H9 (cell line): ENCODE data around the gene NEMF. TPM values are rescaled to one million over a fixed set of nuclear protein-coding genes. Genes with fewer than 3 reads are reported as not detected.
A peak's percentile ranks its signal among the peaks of the same experiment; 100 is the strongest.

ENCODE experiments used
- DNase-seq: peaks from one replicate; pipeline ENCODE4 v3.0.0-alpha.2; 2017
- H2AFZ ChIP-seq: one replicate; pipeline ENCODE4 v1.6.1; 2013; ENCODE audit warnings: mild to moderate bottlenecking, low read length, control low read depth, moderate library complexity
- H2AK5ac ChIP-seq: 2 replicates; pipeline ENCODE4 v1.6.1; 2013; ENCODE audit warnings: low read length, control low read depth, mixed read lengths; ENCODE audit not compliant: insufficient read length
- H2BK120ac ChIP-seq: one replicate; pipeline ENCODE4 v1.6.1; 2013; ENCODE audit warnings: low read depth, mild to moderate bottlenecking, low read length, control low read depth, inconsistent platforms; ENCODE audit not compliant: poor library complexity, severe bottlenecking
- H2BK12ac ChIP-seq: 2 replicates; pipeline ENCODE4 v1.6.1; 2013; ENCODE audit warnings: low read length, control low read depth, mixed read lengths, low read depth; ENCODE audit not compliant: insufficient read length
- H2BK15ac ChIP-seq: 2 replicates; pipeline ENCODE4 v1.6.1; 2013; ENCODE audit warnings: low read depth, low read length, control low read depth
- H2BK20ac ChIP-seq: one replicate; pipeline ENCODE4 v1.6.1; 2013; ENCODE audit warnings: low read depth, mild to moderate bottlenecking, low read length, control low read depth, inconsistent platforms; ENCODE audit not compliant: poor library complexity, severe bottlenecking
- H2BK5ac ChIP-seq: 2 replicates; pipeline ENCODE4 v1.6.1; 2013; ENCODE audit warnings: low read length, control low read depth, mixed read lengths; ENCODE audit not compliant: insufficient read length
- H3K14ac ChIP-seq: 2 replicates; pipeline ENCODE4 v1.6.1; 2013; ENCODE audit warnings: low read length, control low read depth; ENCODE audit not compliant: insufficient read depth
- H3K18ac ChIP-seq: 2 replicates; pipeline ENCODE4 v1.6.1; 2013; ENCODE audit warnings: low read depth, mild to moderate bottlenecking, mixed read lengths, low read length, control low read depth; ENCODE audit not compliant: insufficient read length
- H3K23ac ChIP-seq: 2 replicates; pipeline ENCODE4 v1.6.1; 2013; ENCODE audit warnings: low read length, control low read depth, mixed read lengths, low read depth; ENCODE audit not compliant: insufficient read length
- H3K23me2 ChIP-seq: 2 replicates; pipeline ENCODE4 v1.6.1; 2013; ENCODE audit warnings: low read depth, mild to moderate bottlenecking, mixed read lengths, low read length, control low read depth; ENCODE audit not compliant: insufficient read length, poor library complexity, severe bottlenecking
- H3K27ac ChIP-seq: 2 replicates; pipeline ENCODE4 v1.5.1; 2013; ENCODE audit warnings: low read length, control low read depth, mixed read lengths, low read depth; ENCODE audit not compliant: insufficient read length
- H3K27me3 ChIP-seq: 2 replicates; pipeline ENCODE4 v1.6.1; 2013; ENCODE audit warnings: low read length, control low read depth, inconsistent platforms; ENCODE audit not compliant: insufficient read depth
- H3K4ac ChIP-seq: 2 replicates; pipeline ENCODE4 v1.6.1; 2013; ENCODE audit warnings: low read depth, mild to moderate bottlenecking, control low read depth, inconsistent platforms, low read length, moderate library complexity
- H3K4me1 ChIP-seq: 2 replicates; pipeline ENCODE4 v1.6.1; 2013; ENCODE audit warnings: low read length, control low read depth, inconsistent platforms; ENCODE audit not compliant: insufficient read depth
- H3K4me2 ChIP-seq: 2 replicates; pipeline ENCODE4 v1.6.1; 2013; ENCODE audit warnings: low read length, control low read depth, mixed read lengths; ENCODE audit not compliant: insufficient read length, insufficient read depth
- H3K56ac ChIP-seq: 2 replicates; pipeline ENCODE4 v1.6.1; 2013; ENCODE audit warnings: low read depth, mild to moderate bottlenecking, mixed read lengths, low read length, control low read depth; ENCODE audit not compliant: insufficient read length
- H3K79me1 ChIP-seq: 2 replicates; pipeline ENCODE4 v1.6.1; 2013; ENCODE audit warnings: low read depth, mild to moderate bottlenecking, moderate library complexity, low read length, control low read depth, inconsistent platforms; ENCODE audit not compliant: insufficient read depth, poor library complexity, severe bottlenecking
- H3K79me2 ChIP-seq: 2 replicates; pipeline ENCODE4 v1.6.1; 2013; ENCODE audit warnings: low read length, control low read depth, inconsistent platforms; ENCODE audit not compliant: insufficient read depth
- H3K9ac ChIP-seq: 2 replicates; pipeline ENCODE4 v1.6.1; 2013; ENCODE audit warnings: low read length, control low read depth, mixed read lengths; ENCODE audit not compliant: insufficient read length; ENCODE audit errors: extremely low read depth
- H3K9me3 ChIP-seq: one replicate; pipeline ENCODE4 v1.6.1; 2013; ENCODE audit warnings: low read depth, low read length, inconsistent platforms; ENCODE audit not compliant: control insufficient read depth
- H3T11ph ChIP-seq: one replicate; pipeline ENCODE4 v1.6.1; 2013; ENCODE audit warnings: mild to moderate bottlenecking, low read length, control low read depth, inconsistent platforms
- H4K20me1 ChIP-seq: one replicate; pipeline ENCODE4 v1.6.1; 2013; ENCODE audit not compliant: control insufficient read depth, insufficient read length, insufficient read depth
- H4K5ac ChIP-seq: 2 replicates; pipeline ENCODE4 v1.6.1; 2013; ENCODE audit warnings: low read depth, mild to moderate bottlenecking, mixed read lengths, low read length, control low read depth; ENCODE audit not compliant: insufficient read length
- H4K8ac ChIP-seq: replicated peaks from 2 replicates; pipeline ENCODE4 v1.6.1; 2013; ENCODE audit warnings: low read length, control low read depth, mixed read lengths, low read depth; ENCODE audit not compliant: insufficient read length
- H4K91ac ChIP-seq: 2 replicates; pipeline ENCODE4 v1.6.1; 2013; ENCODE audit warnings: low read depth, mild to moderate bottlenecking, moderate library complexity, mixed read lengths, low read length, control low read depth; ENCODE audit not compliant: insufficient read length
- H3K27ac Mint-ChIP-seq, 3 experiments: 2 replicates in 2 of 3; 3 replicates in 1 of 3; pipeline ENCODE4 v1.8.0; 2020 to 2021; ENCODE audit warnings: mixed read lengths in 3 of 3, mild to moderate bottlenecking in 1 of 3, moderate library complexity in 1 of 3
- H3K27me3 Mint-ChIP-seq: 2 replicates; pipeline ENCODE4 v1.8.0; 2021; ENCODE audit warnings: low read depth, mild to moderate bottlenecking, moderate library complexity, mixed read lengths
- H3K36me3 Mint-ChIP-seq, 3 experiments: 2 replicates in 2 of 3; 3 replicates in 1 of 3; pipeline ENCODE4 v1.8.0; 2020 to 2021; ENCODE audit warnings: low read depth in 3 of 3, mixed read lengths in 3 of 3; ENCODE audit not compliant: insufficient read depth in 1 of 3
- H3K4me1 Mint-ChIP-seq, 2 experiments: 2 replicates each; pipeline ENCODE4 v1.8.0; 2020; ENCODE audit warnings: mixed read lengths in 2 of 2
- H3K4me3 Mint-ChIP-seq, 2 experiments: 2 replicates in 1 of 2; 3 replicates in 1 of 2; pipeline ENCODE4 v1.8.0; 2020 to 2021; ENCODE audit warnings: mild to moderate bottlenecking in 2 of 2, mixed read lengths in 2 of 2, moderate library complexity in 1 of 2
- H3K9me3 Mint-ChIP-seq, 2 experiments: 2 replicates in 1 of 2; 3 replicates in 1 of 2; pipeline ENCODE4 v1.8.0; 2020; ENCODE audit warnings: mild to moderate bottlenecking in 2 of 2, mixed read lengths in 2 of 2, moderate library complexity in 1 of 2
- CTCF ChIP-seq: fragments of 200-600 bp; sonication (generic); conservative IDR thresholded peaks from 3 replicates; pipeline ENCODE4 v1.8.0; 2021; ENCODE audit warnings: antibody characterized with exemption, mild to moderate bottlenecking
- WGBS: extraction: QIAGEN DNeasy Blood & Tissue Kit; methylation state at CpG from one replicate; pipeline ENCODE4 v1.1.7; 2013; ENCODE audit warnings: missing lambda C conversion rate, low lambda C conversion rate, mixed read lengths; ENCODE audit not compliant: insufficient read length; ENCODE audit errors: extremely low coverage; 5-methylcytosine and 5-hydroxymethylcytosine counted together
- total RNA-seq: library from RNA; stranded (reverse); gene quantifications from 2 replicates; pipeline ENCODE4 v1.2.1, GENCODE V29; 2021

NEMF gene
- total RNA-seq, 1 experiment from 2014 or later, result 57.4 TPM

- no peak overlapping the region for H2AFZ ChIP-seq
- Mint-ChIP-seq H3K36me3 (no peaks in the 10 kb centered on the region; a peak in 1 of 7 replicates), H3K4me1 (peaks cover 31 to 42% of the 10 kb centered on the region in 2 experiments), H3K4me3 (no peak overlapping the region), H3K9me3 (no peaks in the 10 kb centered on the region; a peak in 1 of 5 replicates), H3K27me3 (no peaks in the 10 kb centered on the region), H3K27ac (peak overlapping the region in 1 of 3 experiments; percentile 46; a peak in 1 of 7 replicates)
- H3K23ac ChIP-seq, result no peak overlapping the region
- no peak for DNase-seq
- no peak overlapping the region for H4K8ac ChIP-seq
- H4K20me1 ChIP-seq, result no peaks in the 10 kb centered on the region
- H3K9me3 ChIP-seq, result no peaks in the 10 kb centered on the region
- H2BK15ac ChIP-seq, result no peak overlapping the region
- no peak overlapping the region for H4K91ac ChIP-seq
- no peak overlapping the region for H2AK5ac ChIP-seq
- H2BK120ac ChIP-seq, result no peak overlapping the region
- WGBS, result no CpG with 5 or more reads among the region's 4 CpGs
- H2BK12ac ChIP-seq, result no peak overlapping the region
- no peak overlapping the region for H3K27ac ChIP-seq
- no peaks in the 10 kb centered on the region for H3K23me2 ChIP-seq
- H3K9ac ChIP-seq, result no peak overlapping the region
- H3K18ac ChIP-seq, result no peak overlapping the region
- no peak overlapping the region for H3K14ac ChIP-seq
- TF ChIP-seq CTCF, result no peak
- no peak overlapping the region for H4K5ac ChIP-seq
- no peak overlapping the region for H3K56ac ChIP-seq
- peaks cover 13% of the 10 kb centered on the region; the same call in 1 of the 2 replicates for H3K4me1 ChIP-seq
- no peaks in the 10 kb centered on the region for H3K79me1 ChIP-seq
- no peak overlapping the region for H2BK20ac ChIP-seq
- H3K4ac ChIP-seq, result no peak overlapping the region
- no peak overlapping the region for H3T11ph ChIP-seq
- no peak overlapping the region for H2BK5ac ChIP-seq
- no peak overlapping the region for H3K4me2 ChIP-seq
- no peaks in the 10 kb centered on the region for H3K79me2 ChIP-seq
- no peaks in the 10 kb centered on the region for H3K27me3 ChIP-seq
Observed at GRCh38 chr14:49881350-49882001, 28.9 kb upstream of the NEMF start.
